C4-2B (cell line): ENCODE measurements around the gene PUM2.

Experiments
- CTCF ChIP-seq: fragments of 450-650 bp; conservative IDR thresholded peaks from 2 replicates; pipeline ENCODE4 v1.5.1; 2017; ENCODE audit warnings: mild to moderate bottlenecking
- ZFX ChIP-seq: fragments of 450-650 bp; IDR thresholded peaks from 2 replicates; pipeline ENCODE4 v1.6.1; 2017

- no peak for TF ChIP-seq CTCF
- TF ChIP-seq ZFX: no peak
These were observed 145.6 kb downstream of the PUM2 start for GRCh38 chr2:20205069-20205468.
